Muscle layer of colon (tissue), 2 donors: ENCODE data around the gene ROS1.

Experiments
- H3K27ac ChIP-seq: one replicate; pipeline ENCODE4 v1.7.0; 2013; ENCODE audit warnings: low read depth, mild to moderate bottlenecking, low read length, moderate library complexity
- H3K27me3 ChIP-seq, 2 donors: one replicate each; pipeline ENCODE4 v1.7.0; 2013; ENCODE audit warnings: low read length in 2 of 2, mild to moderate bottlenecking in 2 of 2; ENCODE audit not compliant: insufficient read depth in 2 of 2, control insufficient read depth in 1 of 2
- H3K36me3 ChIP-seq: one replicate; pipeline ENCODE4 v1.7.0; 2013; ENCODE audit warnings: mild to moderate bottlenecking, low read length; ENCODE audit not compliant: insufficient read depth
- H3K4me1 ChIP-seq: one replicate; pipeline ENCODE4 v1.7.0; 2013; ENCODE audit warnings: mild to moderate bottlenecking, low read length; ENCODE audit not compliant: insufficient read depth
- H3K4me3 ChIP-seq, 2 donors: one replicate each; pipeline ENCODE4 v1.7.0; 2013; ENCODE audit warnings: low read length in 2 of 2, low read depth in 1 of 2, mild to moderate bottlenecking in 1 of 2, moderate library complexity in 1 of 2
- H3K9ac ChIP-seq: one replicate; pipeline ENCODE4 v1.7.0; 2013; ENCODE audit warnings: low read length
- H3K9me3 ChIP-seq: one replicate; pipeline ENCODE4 v1.7.0; 2013; ENCODE audit warnings: mild to moderate bottlenecking, low read length
- donor health status: abdominal sarcoma.
- donor health status: Adenocarcinoma of cecum.

ROS1 gene

DNA sequence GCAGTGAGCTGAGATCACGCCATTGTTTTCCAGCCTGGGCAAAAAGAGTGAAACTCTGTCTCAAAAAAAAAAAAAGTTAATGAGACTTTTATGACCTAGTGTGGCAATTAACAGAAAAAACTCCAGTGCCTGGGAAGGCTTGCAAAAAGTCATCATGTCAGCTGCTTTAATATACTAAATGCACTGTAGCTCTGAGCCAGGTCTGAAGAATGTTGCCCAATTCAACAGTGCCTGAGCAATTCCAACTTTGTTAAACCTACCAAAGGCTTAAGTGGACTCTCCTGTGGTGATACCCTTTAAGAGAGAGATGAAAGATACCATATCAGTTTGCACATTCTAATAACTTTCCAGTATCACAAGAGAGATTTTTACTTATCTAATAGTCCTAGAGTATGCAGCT lies 6.5 kb upstream of the ROS1 start:
- H3K4me1 ChIP-seq, result no peaks in the 10 kb centered on the region
- no peaks in the 10 kb centered on the region for H3K36me3 ChIP-seq
- H3K9ac ChIP-seq, result no peak overlapping the region
- no peak overlapping the region for H3K27ac ChIP-seq
- no peaks in the 10 kb centered on the region for H3K9me3 ChIP-seq
- no peak overlapping the region for H3K4me3 ChIP-seq
- no peaks in the 10 kb centered on the region for H3K27me3 ChIP-seq

DNA sequence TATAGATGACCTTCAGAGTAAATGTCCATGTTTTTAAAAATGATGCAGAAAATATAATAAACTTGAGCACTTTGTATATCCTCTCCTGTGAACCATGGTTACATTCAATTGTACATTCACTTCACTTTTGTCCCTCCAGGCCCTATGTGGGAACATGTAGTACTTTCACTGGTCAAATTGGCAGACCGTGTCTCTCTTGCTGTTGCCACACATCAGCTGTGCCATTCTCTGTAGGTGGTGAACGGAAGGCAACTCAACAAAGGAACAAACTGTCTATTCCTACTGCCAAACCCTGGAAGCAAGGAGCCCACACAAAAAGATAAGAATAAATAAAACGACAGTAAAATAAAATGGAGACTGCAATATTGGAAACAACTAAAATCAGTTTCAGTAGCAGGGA lies 2.0 kb downstream of the ROS1 start:
- Histone ChIP-seq H3K4me3 (no peak overlapping the region), H3K27me3 (no peaks in the 10 kb centered on the region), H3K4me1 (no peaks in the 10 kb centered on the region), H3K9me3 (no peaks in the 10 kb centered on the region), H3K36me3 (no peaks in the 10 kb centered on the region), H3K9ac (no peak overlapping the region), H3K27ac (no peak overlapping the region)

DNA sequence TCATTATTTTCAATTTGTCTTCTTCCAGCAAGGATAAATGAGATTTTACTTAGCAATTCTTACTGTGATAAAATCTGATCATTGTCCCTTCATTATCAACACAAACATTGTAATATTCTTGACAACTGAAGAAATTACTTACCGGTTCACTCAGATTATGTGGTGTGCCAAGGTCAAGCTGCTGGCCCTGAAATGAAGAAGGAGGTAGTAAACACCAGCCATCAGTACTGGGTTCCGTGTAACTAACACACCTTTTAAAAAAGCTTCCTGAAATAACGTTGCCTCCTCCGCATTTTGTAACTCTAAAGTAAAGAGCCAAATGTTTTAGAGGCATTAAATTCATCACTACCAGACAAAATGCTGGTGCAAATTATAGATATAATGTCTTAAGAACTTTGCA lies 7.4 kb downstream of the ROS1 start:
- no peak overlapping the region for H3K4me3 ChIP-seq
- no peaks in the 10 kb centered on the region for H3K4me1 ChIP-seq
- no peak overlapping the region for H3K27ac ChIP-seq
- no peak overlapping the region for H3K9ac ChIP-seq
- no peaks in the 10 kb centered on the region for H3K27me3 ChIP-seq
- no peaks in the 10 kb centered on the region for H3K9me3 ChIP-seq
- no peaks in the 10 kb centered on the region for H3K36me3 ChIP-seq

DNA sequence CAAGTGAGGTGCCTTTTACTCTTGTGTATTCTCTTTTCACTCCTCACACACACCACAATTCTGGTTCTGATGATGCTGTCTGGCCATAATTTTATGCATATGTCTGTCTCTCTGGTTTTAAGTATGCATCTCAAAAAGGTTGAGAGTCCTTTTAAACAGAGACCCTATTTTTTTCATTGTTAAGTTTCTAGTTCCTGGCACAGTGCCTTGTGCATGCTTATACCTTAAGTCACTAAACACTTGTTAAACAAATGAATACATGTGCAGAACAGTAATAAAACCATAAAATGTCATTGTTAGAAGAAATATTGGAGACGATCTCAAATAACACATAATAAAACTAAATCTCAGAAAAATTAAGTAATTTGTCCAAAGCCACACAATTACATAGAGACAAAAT lies 7.9 kb downstream of the ROS1 start:
- Histone ChIP-seq H3K27ac (no peak overlapping the region), H3K9ac (no peak overlapping the region), H3K27me3 (no peaks in the 10 kb centered on the region), H3K4me1 (no peaks in the 10 kb centered on the region), H3K36me3 (no peaks in the 10 kb centered on the region), H3K4me3 (no peak overlapping the region), H3K9me3 (no peaks in the 10 kb centered on the region)

DNA sequence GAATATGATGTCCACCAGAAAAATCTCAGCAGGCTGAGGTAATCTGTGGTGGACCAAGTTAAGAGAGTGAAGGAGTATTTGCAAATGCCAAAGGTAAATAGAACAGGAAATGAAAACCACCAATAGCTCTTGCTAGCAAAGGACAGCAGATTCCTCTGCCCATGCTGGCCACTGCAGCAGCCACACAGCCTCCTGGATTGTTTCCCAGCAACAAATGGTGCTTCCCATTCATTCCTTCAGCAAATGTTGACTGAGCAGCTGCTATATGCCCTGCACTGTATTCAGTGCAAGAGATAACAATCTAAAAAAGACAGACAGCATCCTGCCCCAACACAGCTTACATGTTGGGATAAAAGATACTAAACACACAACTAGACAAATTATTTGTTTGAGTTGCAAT lies 11.0 kb downstream of the ROS1 start:
- Histone ChIP-seq H3K27me3 (no peaks in the 10 kb centered on the region), H3K36me3 (no peaks in the 10 kb centered on the region), H3K27ac (no peak overlapping the region), H3K4me1 (no peaks in the 10 kb centered on the region), H3K4me3 (no peak overlapping the region), H3K9ac (no peak overlapping the region), H3K9me3 (no peaks in the 10 kb centered on the region)

DNA sequence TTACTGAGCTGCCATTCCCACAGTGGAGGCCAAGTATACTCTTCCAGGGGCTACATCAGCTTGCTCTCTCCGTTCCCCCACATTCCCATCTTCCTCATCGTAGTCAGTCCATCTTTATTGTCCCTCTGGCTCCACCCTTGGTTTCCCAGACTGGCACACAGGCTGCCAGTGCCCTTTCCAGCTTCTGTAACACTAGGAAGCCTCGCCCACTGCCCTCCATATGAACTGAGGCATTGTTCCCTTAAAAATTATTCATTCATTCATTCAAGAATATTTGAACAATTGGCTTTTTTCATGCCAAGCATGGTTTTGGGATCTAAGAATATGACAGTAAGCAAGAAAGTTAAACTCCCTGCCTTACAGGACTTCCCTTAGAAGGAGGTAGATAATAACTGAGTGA lies 14.3 kb downstream of the ROS1 start:
- no peak overlapping the region for H3K9ac ChIP-seq
- no peaks in the 10 kb centered on the region for H3K9me3 ChIP-seq
- H3K27me3 ChIP-seq, result no peaks in the 10 kb centered on the region

DNA sequence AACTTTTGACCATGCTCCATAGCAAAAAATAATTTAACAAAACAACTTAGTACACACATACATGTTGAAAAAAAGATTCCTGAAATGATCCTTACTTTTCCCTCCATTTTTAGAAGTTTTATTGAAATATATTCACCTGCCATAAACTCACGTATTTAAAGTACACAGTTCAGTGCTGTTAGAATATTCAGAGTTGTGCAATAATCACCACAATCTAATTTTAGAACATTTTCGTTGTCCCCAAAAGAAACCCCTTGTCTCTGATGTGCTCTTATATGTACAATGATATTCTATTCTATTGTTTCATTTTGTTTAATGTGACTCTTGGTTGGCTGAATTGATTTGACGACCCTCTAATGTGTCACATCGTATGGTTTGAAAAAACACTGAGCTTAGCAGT lies 15.9 kb downstream of the ROS1 start:
- no peak overlapping the region for H3K9ac ChIP-seq
- no peak overlapping the region for H3K4me3 ChIP-seq
- no peaks in the 10 kb centered on the region for H3K9me3 ChIP-seq
- H3K36me3 ChIP-seq, result no peaks in the 10 kb centered on the region
- H3K4me1 ChIP-seq, result no peaks in the 10 kb centered on the region
- H3K27me3 ChIP-seq, result no peaks in the 10 kb centered on the region
- no peak overlapping the region for H3K27ac ChIP-seq

More for the DNA sequence above, 14.3 kb downstream of the ROS1 start:
- no peak overlapping the region for H3K27ac ChIP-seq
- H3K4me3 ChIP-seq, result no peak overlapping the region
- no peaks in the 10 kb centered on the region for H3K4me1 ChIP-seq
- H3K36me3 ChIP-seq, result no peaks in the 10 kb centered on the region

DNA sequence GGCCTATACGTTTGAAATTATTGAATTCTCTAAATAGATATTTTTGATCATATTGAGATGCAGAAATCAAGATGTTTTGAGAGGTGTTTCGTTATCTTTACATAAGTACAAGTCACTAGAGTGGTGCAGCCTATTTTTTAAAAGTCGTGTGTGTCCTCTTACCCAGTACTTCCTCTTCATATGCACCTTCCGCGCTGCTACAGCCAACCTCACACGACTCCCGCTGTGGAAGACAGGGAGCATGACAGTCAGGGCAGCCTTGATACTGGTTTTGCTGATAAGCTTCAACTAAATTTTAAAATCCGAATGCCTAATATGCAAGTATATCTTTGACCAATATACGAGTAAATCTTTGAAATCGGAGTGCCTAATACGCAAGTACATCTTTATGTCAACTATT lies 16.3 kb downstream of the ROS1 start:
- Histone ChIP-seq H3K4me1 (no peaks in the 10 kb centered on the region), H3K9ac (no peak overlapping the region), H3K27me3 (no peaks in the 10 kb centered on the region), H3K9me3 (no peaks in the 10 kb centered on the region), H3K27ac (no peak overlapping the region), H3K36me3 (no peaks in the 10 kb centered on the region), H3K4me3 (no peak overlapping the region)

DNA sequence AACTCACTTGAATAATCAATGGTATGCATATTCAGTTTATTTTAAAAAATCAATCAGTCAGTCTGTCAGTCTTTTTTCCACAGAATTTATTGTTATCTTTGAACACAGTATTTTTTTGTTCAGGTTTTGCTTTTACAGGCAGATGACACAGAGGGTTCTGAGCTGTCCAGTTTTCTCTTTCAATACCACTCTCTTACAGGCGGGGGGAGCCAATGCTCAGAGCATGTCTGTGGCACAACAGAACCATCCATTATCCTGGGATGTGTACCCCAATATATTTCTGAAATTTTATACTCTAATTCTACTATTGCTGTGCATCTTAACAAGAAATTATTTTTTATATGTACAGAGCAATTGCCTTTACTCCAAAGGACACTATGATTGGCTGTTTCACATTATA lies 21.2 kb downstream of the ROS1 start:
- H3K9me3 ChIP-seq, result no peaks in the 10 kb centered on the region
- no peak overlapping the region for H3K4me3 ChIP-seq
- H3K9ac ChIP-seq, result no peak overlapping the region
- no peaks in the 10 kb centered on the region for H3K36me3 ChIP-seq
- no peaks in the 10 kb centered on the region for H3K27me3 ChIP-seq
- no peaks in the 10 kb centered on the region for H3K4me1 ChIP-seq
- H3K27ac ChIP-seq, result no peak overlapping the region

DNA sequence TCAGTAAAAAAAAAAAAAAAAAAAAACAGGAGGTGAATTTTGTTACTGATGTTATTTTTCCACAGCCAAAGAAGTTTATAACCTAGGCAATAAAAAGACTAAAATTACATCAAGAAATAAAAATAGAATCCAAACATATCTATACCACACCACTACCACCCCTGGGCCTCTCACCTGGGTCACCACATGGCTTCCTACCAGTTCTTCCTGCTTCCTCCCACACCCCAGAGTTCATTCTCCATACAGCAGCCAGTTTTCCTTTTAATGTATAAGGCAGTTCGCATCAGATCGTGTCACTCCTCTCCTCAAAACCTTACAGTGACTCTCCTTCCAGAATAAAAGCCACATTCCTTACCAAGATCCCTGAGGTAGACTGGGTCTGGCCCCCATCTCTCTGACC lies 23.9 kb downstream of the ROS1 start:
- H3K36me3 ChIP-seq, result no peaks in the 10 kb centered on the region
- H3K4me1 ChIP-seq, result no peaks in the 10 kb centered on the region
- H3K9me3 ChIP-seq, result no peaks in the 10 kb centered on the region
- no peak overlapping the region for H3K9ac ChIP-seq
- H3K27me3 ChIP-seq, result no peaks in the 10 kb centered on the region
- no peak overlapping the region for H3K27ac ChIP-seq
- H3K4me3 ChIP-seq, result no peak overlapping the region

DNA sequence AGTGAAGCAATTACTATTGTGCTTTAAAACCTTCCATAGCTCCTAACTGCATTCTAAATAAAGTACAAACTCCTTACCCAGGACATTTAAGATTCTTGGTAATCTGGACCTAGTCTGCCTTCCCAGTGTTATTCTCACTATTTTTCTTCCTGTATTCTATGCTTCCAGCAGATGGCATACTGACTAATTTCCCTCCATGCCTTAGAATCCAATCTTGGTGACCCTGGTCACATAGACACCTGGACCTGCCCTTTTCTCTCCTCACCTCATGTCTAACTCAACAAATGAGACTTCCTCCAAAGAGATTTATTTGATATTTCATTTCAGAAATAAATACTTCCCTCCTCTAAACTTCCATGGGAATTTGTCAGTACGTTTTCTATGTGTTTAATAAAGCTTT lies 25.8 kb downstream of the ROS1 start:
- H3K9me3 ChIP-seq, result no peaks in the 10 kb centered on the region
- no peaks in the 10 kb centered on the region for H3K27me3 ChIP-seq
- H3K4me1 ChIP-seq, result no peaks in the 10 kb centered on the region
- no peaks in the 10 kb centered on the region for H3K36me3 ChIP-seq
- H3K9ac ChIP-seq, result no peak overlapping the region
- no peak overlapping the region for H3K4me3 ChIP-seq
- H3K27ac ChIP-seq, result no peak overlapping the region

DNA sequence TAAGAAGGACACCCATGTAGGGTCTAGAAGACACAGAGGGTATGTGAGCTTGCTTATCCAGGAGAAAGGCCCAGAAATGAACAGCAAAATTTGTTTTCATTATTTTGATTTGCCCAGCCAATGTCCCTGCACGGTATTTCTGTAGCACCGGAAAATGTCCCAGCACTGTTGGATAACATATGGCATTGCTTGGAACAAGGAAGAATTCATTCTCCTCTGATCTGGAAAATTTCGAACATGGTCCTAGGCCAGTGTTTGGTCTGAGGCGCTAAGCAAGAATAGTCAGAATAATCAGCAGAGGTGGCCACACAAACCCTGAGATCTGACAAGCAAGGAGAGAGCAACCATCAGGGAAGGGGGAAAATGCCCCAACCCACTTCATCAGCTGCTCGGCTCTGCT lies 26.6 kb downstream of the ROS1 start:
- no peak overlapping the region for H3K4me3 ChIP-seq
- no peak overlapping the region for H3K27ac ChIP-seq
- H3K27me3 ChIP-seq, result no peaks in the 10 kb centered on the region
- no peaks in the 10 kb centered on the region for H3K4me1 ChIP-seq
- H3K9ac ChIP-seq, result no peak overlapping the region
- no peaks in the 10 kb centered on the region for H3K36me3 ChIP-seq
- H3K9me3 ChIP-seq, result no peaks in the 10 kb centered on the region
